ENCODE results near the gene TSPAN7.

DNA sequence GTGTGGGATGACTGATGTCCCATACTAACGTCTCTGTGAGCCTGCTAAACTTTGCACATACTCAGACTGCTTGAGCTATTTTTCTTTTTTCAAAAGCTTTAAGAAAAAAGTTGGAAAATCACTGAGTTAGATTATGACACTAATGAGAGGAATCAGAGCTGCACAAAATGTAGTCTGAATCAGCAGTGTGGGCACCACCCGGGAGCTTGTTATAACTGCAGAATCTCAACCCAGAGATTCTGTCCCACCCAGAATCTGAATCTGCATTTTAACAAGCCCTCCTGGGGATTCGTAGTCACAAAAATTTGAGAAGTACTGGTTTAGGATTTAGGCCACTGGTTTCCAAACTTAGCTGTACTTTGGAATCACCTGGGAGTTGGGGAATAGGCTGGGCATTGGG is 137.8 kb downstream of the TSPAN7 start:
- TF ChIP-seq, protein P1, sequence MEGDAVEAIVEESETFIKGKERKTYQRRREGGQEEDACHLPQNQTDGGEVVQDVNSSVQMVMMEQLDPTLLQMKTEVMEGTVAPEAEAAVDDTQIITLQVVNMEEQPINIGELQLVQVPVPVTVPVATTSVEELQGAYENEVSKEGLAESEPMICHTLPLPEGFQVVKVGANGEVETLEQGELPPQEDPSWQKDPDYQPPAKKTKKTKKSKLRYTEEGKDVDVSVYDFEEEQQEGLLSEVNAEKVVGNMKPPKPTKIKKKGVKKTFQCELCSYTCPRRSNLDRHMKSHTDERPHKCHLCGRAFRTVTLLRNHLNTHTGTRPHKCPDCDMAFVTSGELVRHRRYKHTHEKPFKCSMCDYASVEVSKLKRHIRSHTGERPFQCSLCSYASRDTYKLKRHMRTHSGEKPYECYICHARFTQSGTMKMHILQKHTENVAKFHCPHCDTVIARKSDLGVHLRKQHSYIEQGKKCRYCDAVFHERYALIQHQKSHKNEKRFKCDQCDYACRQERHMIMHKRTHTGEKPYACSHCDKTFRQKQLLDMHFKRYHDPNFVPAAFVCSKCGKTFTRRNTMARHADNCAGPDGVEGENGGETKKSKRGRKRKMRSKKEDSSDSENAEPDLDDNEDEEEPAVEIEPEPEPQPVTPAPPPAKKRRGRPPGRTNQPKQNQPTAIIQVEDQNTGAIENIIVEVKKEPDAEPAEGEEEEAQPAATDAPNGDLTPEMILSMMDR (IDR thresholded peaks at IDR 0.05; ENCODE audit: low read length): no peak
- TF ChIP-seq EZH2 (IDR thresholded peaks at IDR 0.05; ENCODE audit: borderline replicate concordance, low read length): no peak
